Measurements from ENCODE around the gene SYNPR.

SYNPR gene

GRCh38 chr3:63559884-63560283, 281.8 kb downstream of the SYNPR start:
- DNase-seq: no peak

GRCh38 chr3:63561879-63562278, 283.8 kb downstream of the SYNPR start:
- DNase-seq: no peak

- DNase-seq: no peak
Measured at GRCh38 chr3:63562323-63562722, 284.2 kb downstream of the SYNPR start.

- DNase-seq: no peak
Measured at GRCh38 chr3:63563572-63563971, 285.5 kb downstream of the SYNPR start.

GRCh38 chr3:63565220-63565619, 287.1 kb downstream of the SYNPR start:
- no peak for DNase-seq

- no peak for DNase-seq
Measured at GRCh38 chr3:63571682-63572081, 293.6 kb downstream of the SYNPR start.

- no peak for DNase-seq
Measured at GRCh38 chr3:63576846-63577245, 298.7 kb downstream of the SYNPR start.

- no peak for DNase-seq
Measured at GRCh38 chr3:63578858-63579257, 300.8 kb downstream of the SYNPR start.

GRCh38 chr3:63580151-63580550, 302.0 kb downstream of the SYNPR start:
- DNase-seq: no peak

- no peak for DNase-seq
Measured at GRCh38 chr3:63582943-63583500, 304.9 kb downstream of the SYNPR start.

- DNase-seq: no peak
Measured at GRCh38 chr3:63584681-63585080, 306.6 kb downstream of the SYNPR start.

- DNase-seq: no peak
Measured at GRCh38 chr3:63585927-63586326, 307.8 kb downstream of the SYNPR start.

GRCh38 chr3:63588895-63589294, 310.8 kb downstream of the SYNPR start:
- no peak for DNase-seq

- DNase-seq: no peak
Measured at GRCh38 chr3:63593779-63594178, 315.7 kb downstream of the SYNPR start.

- DNase-seq: no peak
Measured at GRCh38 chr3:63595221-63595620, 317.1 kb downstream of the SYNPR start.

GRCh38 chr3:63597019-63597418, 318.9 kb downstream of the SYNPR start:
- DNase-seq: no peak

- DNase-seq: no peak
Measured at GRCh38 chr3:63607716-63608115, 329.6 kb downstream of the SYNPR start.

- DNase-seq: no peak
Measured at GRCh38 chr3:63609408-63609807, 331.3 kb downstream of the SYNPR start.

GRCh38 chr3:63609834-63610233, 331.7 kb downstream of the SYNPR start:
- no peak for DNase-seq

- no peak for DNase-seq
Measured at GRCh38 chr3:63611382-63611781, 333.3 kb downstream of the SYNPR start.

GRCh38 chr3:63613561-63613960, 335.5 kb downstream of the SYNPR start:
- DNase-seq: no peak

GRCh38 chr3:63617391-63617790, 339.3 kb downstream of the SYNPR start:
- no peak for DNase-seq

- no peak for DNase-seq
Measured at GRCh38 chr3:63624941-63625560, 346.9 kb downstream of the SYNPR start.

- DNase-seq: no peak
Measured at GRCh38 chr3:63631670-63632069, 353.6 kb downstream of the SYNPR start.

- no peak for DNase-seq
Measured at GRCh38 chr3:63635186-63635585, 357.1 kb downstream of the SYNPR start.

Data from CD4-positive, alpha-beta T cell treated with Interleukin-17A for 1 hour (primary cell).